HG02852 (cell line): Measurements from ENCODE around the gene TRNP1.

Experiments used
- ATAC-seq: cut with Tn5 transposase; IDR thresholded peaks from one replicate; pipeline ENCODE4 v1.9.1; 2021; ENCODE audit warnings: mild to moderate bottlenecking, moderate library complexity; ENCODE audit not compliant: unreplicated experiment

TRNP1 gene

GRCh38 chr1:27000817-27001460 is 7.4 kb downstream of the TRNP1 start:
- no peak for ATAC-seq

DNA sequence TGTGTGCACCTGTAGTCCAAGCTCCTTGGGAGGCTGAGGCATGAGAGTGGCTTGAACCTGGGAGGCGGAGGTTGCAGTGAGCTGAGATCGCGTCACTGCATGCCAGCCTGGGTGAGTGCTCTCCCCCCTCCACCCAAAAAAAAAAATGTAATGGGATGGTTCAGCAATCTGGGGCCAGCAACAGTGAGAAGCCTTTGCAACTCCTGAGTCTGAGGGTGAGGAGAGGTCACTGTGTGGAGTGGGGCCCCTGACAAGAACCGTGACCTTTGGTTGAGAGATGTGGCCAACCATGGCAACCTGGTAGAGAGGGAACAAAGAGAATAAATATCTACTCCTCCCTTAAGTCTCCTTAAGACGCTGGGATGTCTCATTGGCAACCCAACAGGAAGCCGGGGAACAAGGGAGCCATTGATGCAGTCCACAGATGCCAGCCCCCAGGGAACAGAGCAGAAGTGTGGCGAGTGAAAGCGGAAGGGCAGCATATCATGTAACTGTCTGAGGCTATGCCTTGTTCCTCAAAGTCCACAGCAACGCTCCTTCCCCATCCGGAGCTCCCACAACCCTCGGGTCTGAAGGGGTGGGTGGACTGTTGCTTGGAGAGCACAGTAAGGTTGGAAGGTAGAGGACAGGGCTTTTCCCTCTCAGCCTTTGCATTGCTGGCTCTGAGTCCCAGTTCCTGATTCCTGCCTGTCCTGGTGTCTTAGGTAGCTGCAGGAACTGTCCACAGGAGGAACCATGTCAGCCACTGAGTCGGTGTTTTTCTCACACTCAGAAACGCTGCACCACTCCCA is 8.3 kb downstream of the TRNP1 start:
- no peak for ATAC-seq

- ATAC-seq, result no peak
Observed at GRCh38 chr1:27003745-27004470, 10.4 kb downstream of the TRNP1 start.

DNA sequence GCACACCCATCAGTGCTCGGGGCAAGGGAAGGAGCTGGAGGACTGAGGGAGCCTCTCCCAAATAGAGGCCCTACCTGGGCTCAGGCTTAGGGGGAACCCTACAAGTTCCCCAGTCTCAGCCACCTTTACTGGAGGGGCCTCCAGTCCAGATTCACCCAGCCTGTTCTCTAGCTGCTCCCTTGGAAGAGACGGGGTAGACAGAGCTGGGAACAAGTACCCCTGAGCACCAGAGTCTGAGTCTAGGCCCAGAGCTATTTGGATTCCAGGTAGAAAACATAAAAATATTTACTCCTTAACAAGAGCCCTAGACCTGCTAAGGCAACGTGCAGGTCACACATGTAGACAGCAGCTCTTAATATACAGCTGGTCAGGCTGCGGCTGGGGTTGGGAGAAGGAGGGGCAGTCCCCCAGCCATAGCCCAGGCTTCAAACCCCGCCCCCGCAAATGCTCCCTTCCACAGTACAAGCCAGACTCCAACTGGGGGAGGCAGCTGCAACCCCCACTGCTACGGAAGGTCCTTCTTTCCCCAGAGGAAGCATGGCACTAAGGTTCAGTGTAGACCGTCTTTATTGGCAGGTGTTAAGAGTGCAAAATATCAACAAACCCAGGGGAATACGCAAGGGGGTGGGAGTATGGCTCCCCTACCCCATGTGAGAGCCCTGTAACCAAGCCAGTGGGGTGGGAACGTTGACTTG is 11.1 kb downstream of the TRNP1 start:
- no peak for ATAC-seq

DNA sequence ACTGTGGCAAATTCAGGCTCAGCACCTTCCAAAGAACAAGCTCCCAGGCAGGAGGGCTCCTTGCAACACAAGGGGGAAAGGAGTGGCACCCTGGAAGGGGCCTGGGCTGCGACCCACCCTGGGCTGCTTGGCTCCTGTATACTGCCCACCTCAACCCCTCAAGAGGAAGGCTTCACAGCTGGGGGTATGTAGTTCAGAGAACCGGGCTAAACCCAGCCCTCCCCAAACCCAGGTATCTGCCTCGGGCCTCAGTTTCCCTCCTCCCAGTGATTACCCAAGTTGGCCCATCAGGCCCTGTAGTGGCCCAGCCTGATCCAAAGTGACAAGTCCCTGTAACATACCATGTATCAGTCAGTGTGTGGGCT is 11.7 kb downstream of the TRNP1 start:
- ATAC-seq, result no peak

DNA sequence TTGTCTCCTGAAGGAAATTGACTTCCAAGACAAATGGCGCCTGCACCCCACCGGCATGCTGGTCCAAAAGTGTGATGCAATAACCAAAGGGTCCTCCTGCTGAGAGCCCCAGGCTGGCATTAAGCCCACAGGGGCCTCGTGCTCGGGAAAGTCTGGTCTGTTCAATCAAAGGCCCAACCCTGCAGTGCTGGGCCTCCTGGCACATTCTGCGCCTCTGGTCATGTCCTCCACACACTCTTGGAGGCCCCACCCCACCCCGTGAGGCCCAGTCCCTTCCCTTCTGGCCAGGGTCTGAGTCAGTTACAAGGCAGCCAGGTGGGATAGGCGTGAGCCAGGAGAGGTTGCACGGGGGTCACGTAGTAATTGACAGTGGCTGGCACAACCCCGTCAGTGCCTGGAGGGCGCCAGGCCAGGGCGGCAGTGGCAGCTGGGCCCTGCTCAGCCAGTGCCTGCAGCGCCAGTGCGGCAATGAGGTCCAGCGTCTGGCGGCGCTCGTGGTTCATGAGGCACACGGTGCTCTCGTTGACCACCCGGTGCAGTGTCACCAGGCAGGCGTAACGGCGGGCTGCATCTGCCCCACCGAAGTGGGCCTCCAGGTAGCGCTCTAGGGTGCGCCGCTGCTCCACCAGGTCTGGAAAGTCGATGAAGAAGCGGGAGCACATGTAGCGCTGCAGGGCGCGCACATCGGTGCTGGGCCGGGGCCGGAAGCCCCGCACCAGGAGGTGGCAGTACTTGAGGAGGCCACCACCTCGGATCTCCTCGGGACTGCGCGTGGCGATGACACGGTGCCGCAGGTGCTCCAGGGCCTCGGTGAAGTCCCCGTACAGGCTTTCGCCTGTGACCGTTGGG is 12.4 kb downstream of the TRNP1 start:
- ATAC-seq, result no peak

GRCh38 chr1:27006683-27007082 is 13.2 kb downstream of the TRNP1 start:
- no peak for ATAC-seq

DNA sequence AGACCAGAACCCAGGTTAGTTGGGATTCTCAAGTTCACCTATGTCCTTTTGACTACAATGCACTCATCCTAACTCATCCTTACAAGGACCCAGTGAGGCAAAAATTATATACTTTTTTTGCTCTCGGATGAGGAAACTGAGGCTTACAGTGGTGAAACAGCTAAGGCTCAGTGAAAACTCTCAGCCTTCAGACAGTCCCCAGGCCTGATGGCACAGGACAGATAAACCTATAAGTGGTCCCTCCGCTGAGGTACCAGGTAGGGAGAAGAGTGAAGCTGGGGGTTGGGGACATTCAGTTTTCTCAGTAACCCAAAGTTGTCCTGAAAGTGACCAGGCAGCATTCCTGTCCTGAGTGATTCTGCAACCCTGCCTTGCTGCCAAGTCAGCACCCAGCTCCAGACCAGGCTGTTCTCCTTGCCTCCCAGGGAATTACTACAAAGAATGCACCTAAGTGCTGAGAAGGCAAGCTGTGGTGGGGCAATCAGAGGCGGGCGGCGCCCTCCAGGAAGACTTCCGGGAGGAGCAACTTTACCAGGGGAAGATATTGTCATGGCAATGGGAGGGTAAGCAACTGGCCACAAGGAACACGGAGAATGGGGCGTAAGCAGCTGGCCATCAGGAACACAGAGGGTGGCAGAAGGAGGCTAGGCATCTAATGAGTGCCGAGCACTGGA is 14.6 kb downstream of the TRNP1 start:
- ATAC-seq, result no peak

- no peak for ATAC-seq
Observed at GRCh38 chr1:27009601-27010197, 16.2 kb downstream of the TRNP1 start.

DNA sequence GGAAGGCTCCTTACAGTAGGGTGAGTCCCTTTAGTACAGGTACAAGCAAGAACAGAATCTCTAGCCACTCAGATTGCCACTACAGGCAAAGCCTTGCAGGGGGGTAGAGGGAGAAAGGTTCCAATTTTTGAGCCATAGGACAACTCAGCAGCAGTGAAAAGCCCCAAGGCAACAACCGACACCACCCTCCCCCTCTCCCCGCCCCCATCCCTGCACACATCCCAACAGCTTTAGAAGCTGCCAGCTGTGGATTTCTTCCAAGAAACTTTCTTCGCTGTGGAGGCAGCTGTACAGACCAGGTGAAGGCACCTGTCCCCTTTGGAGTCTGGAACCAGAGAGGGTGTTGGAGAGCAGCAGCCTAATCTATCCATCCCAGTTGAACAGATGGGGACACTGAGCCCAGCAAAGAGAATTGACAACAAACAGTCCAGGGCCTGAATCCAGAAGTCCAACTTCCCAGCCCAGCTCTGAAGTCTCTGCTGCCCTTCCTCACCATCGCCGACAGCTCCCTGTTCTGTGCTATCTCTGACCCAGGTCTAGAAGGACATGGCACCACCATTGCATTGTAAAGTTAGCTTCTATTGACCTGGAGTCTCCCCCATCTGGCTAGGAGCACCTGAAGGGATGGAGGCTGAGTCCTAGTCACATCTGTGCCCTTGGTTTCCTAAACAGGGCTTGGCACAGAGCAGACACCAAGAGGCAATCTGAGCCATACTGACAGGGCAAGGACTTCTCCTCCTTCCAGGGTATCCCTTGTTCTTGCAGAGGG is 16.9 kb downstream of the TRNP1 start:
- no peak for ATAC-seq

DNA sequence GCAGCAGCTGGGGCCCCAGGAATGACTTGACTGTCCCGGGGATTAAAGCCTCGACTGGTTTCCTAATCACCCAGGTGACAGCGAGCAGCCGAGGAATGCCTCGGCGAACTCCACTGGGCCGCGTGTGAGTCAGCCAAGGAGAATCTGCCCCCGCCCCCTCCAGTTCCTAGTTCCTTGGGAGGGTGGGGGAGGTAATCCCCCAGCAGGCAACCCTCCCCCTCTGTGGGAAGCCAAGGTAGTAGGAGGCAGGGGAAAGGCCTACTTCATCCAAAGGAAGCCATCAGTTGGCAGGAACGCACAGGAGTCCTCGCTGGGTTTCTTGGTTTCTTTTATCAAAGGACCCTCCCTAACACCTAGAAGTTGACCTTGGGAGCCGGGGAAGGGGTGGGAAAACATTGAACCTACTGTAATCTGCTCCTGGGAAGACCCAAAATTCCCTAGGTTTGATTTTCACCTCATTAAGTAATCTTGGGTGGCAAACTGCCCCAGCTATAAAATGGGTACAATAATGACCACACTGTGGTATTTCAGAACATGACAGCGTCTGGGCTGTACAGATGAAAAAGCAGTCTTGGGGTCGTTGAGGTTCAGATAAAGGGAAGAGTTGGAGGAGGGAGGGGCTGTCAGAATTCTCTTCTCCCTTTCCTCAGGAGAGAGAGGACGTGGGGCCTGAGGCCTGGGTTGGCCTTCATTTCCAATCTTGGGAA is 17.7 kb downstream of the TRNP1 start:
- no peak for ATAC-seq

- ATAC-seq, result no peak
Observed at GRCh38 chr1:27011976-27012563, 18.6 kb downstream of the TRNP1 start.

DNA sequence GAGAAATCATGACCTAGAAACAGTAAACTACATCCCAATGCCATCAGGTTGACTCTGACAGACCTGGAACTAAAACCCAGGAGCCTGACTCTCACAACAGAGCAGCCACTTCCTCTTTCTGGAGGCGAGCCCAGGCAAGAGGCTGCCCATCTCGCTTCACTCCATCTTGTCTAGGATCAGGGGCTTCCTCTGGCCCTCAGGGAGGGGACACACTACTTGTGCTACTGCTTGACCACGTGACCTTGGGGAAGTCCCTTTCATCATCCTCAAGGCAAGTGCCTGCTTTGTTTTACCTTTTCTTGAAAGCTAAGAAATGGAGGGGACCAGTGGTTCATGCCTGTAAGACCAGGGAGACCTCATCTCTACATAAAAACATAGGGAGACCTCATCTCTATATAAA is 21.8 kb downstream of the TRNP1 start:
- no peak for ATAC-seq

DNA sequence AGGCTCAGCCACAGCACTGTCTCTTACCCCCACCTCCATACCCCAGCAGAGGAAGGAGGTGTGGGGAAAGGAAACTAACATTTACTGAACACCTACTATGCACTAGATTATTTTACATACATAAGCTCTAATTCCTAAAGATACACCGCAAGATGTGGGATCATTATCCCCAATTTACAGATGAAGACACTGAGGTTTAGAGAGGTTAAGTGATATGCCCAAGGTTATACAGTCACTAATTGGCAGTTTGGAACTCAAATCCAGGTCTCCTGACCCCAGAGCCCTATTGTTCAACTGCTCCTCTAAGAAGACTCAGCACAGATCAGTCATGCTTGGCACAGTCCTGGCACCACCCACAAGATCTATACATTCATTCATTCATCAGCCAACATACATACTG is 22.9 kb downstream of the TRNP1 start:
- ATAC-seq, result no peak

GRCh38 chr1:27017207-27017606 is 23.7 kb downstream of the TRNP1 start:
- ATAC-seq, result no peak

DNA sequence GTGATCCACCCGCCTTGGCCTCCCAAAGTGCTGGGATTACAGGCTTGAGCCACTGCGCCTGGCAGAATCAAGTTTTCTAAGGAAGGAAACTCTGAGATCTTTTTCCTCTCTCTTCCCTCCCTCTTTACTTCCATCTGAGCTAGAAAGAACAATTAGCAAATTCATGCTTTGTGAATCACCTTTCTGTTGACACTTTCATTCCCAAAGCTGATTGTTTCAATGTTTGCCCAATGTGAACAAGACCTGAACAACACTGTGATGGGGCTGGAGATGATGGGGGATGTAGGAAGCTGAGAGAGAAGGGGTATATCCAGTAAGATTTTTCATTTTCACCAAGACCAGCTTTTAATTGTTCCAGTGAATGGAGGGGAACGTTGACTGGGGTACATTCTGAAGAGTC is 24.8 kb downstream of the TRNP1 start:
- ATAC-seq, result no peak

- ATAC-seq, result no peak
Observed at GRCh38 chr1:27021354-27022031, 28.0 kb downstream of the TRNP1 start.
